Smooth muscle cell (in vitro differentiated cells): Measurements from ENCODE around the gene MEF2D. TPM values are rescaled to one million over a fixed set of nuclear protein-coding genes. Genes with fewer than 3 reads are reported as not detected.

Source experiments
- DNase-seq: peaks from one replicate; lab custom pipeline; 2025; ENCODE audit not compliant: unreplicated experiment; lab: John Stamatoyannopoulos, UW
- H2AFZ ChIP-seq: fragments of 200-600 bp; sonication (generic); 2 replicates; pipeline ENCODE4 v1.6.0; 2016; ENCODE audit warnings: antibody characterized with exemption, low read depth, mild to moderate bottlenecking
- H3F3A ChIP-seq: fragments of 200-600 bp; sonication (generic); 2 replicates; pipeline ENCODE4 v1.6.0; 2017; ENCODE audit warnings: antibody characterized with exemption, low read depth
- H3K27ac ChIP-seq: fragments of 200-600 bp; sonication (generic); 2 replicates; pipeline ENCODE4 v1.5.1; 2016; ENCODE audit warnings: low read depth, mild to moderate bottlenecking
- H3K27me3 ChIP-seq: fragments of 200-600 bp; sonication (generic); 2 replicates; pipeline ENCODE4 v1.6.1; 2016; ENCODE audit warnings: low read depth, mild to moderate bottlenecking
- H3K36me3 ChIP-seq: fragments of 200-600 bp; sonication (generic); 2 replicates; pipeline ENCODE4 v1.5.1; 2016; ENCODE audit warnings: low read depth
- H3K4me1 ChIP-seq: fragments of 200-600 bp; sonication (generic); 2 replicates; pipeline ENCODE4 v1.5.1; 2016; ENCODE audit warnings: low read depth
- H3K4me2 ChIP-seq: fragments of 200-600 bp; sonication (generic); 2 replicates; pipeline ENCODE4 v1.6.0; 2016; ENCODE audit warnings: mild to moderate bottlenecking
- H3K4me3 ChIP-seq: fragments of 200-600 bp; sonication (generic); 2 replicates; pipeline ENCODE4 v1.5.1; 2016; ENCODE audit warnings: mild to moderate bottlenecking
- H3K79me2 ChIP-seq: fragments of 200-600 bp; sonication (generic); 2 replicates; pipeline ENCODE4 v1.6.0; 2016; ENCODE audit warnings: low read depth, mild to moderate bottlenecking
- H3K9ac ChIP-seq: fragments of 200-600 bp; sonication (generic); 2 replicates; pipeline ENCODE4 v1.6.0; 2016; ENCODE audit warnings: low read depth
- H3K9me3 ChIP-seq: fragments of 200-600 bp; sonication (generic); replicated peaks from 2 replicates; pipeline ENCODE4 v1.5.1; 2016; ENCODE audit warnings: low read depth
- H4K20me1 ChIP-seq: fragments of 200-600 bp; sonication (generic); 2 replicates; pipeline ENCODE4 v1.6.0; 2016; ENCODE audit warnings: low read depth
- WGBS: methylation state at CpG from one replicate; pipeline ENCODE4 v1.1.7; 2016; ENCODE audit warnings: low lambda C conversion rate; 5-methylcytosine and 5-hydroxymethylcytosine counted together
- polyA plus RNA-seq: library from polyadenylated mRNA; unstranded; fragments of >200 nt; fragmentation: Nextera tagmentation; extraction: Ambion mirVana; gene quantifications from 2 replicates; pipeline ENCODE4 v1.2.1, GENCODE V29; 2016
- total RNA-seq: library from RNA; depleted of rRNA; stranded (reverse); fragments of >200 nt; gene quantifications from 2 replicates; pipeline ENCODE4 v1.2.3, GENCODE V29; 2014
- TF ChIP-seq, protein P1 (sequence below): fragments of 200-600 bp; sonication (generic); IDR thresholded peaks from 2 replicates; pipeline ENCODE4 v1.5.1; 2017; ENCODE audit warnings: borderline replicate concordance, mild to moderate bottlenecking, antibody characterized with exemption; ENCODE audit not compliant: insufficient read depth, poor library complexity, severe bottlenecking

Gene MEF2D
- total and polyA plus RNA-seq, 2 experiments from 2014 or later, result 23.2 to 45.6 TPM

DNA sequence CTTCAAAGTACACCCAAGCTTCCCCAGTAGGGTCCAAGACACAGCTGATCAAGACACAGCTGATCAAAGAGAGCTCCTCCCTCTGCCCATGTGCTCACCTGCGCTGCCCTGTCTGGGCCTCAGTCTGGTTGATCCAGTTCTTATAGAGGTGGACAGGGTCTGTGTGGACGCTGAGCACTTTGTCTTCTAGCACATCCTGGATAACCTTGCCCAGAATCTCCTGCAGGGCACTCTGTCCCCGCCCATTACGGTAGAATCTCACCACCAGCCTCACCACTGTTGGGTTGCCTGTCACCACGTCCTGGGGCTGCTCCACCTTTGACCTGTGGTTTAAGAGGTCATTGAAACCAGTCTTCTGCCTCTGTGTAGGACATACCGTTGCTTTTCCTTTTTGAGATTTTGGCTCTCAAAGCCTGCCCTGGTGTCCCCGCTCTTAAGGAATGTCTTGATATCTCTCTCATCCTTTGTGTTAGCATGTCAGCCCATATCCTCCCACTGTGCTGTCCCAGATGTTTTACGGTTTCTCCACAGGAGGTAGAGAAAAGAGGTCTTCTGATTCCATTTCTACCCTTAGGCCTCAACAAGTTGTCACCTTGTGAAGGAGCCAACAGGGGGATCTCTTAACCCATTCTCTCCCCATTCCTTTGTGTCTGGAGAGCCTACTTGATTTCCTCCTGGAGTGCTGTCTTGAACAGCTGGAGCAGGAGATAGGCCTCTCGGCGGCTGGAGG is 38.3 kb upstream of the MEF2D start:
- H3K9me3 ChIP-seq, result no peaks in the 10 kb centered on the region
- no peak overlapping the region for H3K4me3 ChIP-seq
- H4K20me1 ChIP-seq, result no peaks in the 10 kb centered on the region
- no peak overlapping the region for H3K4me2 ChIP-seq
- no peaks in the 10 kb centered on the region for H3K4me1 ChIP-seq
- H3K27me3 ChIP-seq, result no peaks in the 10 kb centered on the region
- no peaks in the 10 kb centered on the region for H3F3A ChIP-seq
- 92% methylated on average over 10 of the region's 10 CpGs for WGBS
- no peaks in the 10 kb centered on the region for H3K79me2 ChIP-seq
- TF ChIP-seq, protein P1, sequence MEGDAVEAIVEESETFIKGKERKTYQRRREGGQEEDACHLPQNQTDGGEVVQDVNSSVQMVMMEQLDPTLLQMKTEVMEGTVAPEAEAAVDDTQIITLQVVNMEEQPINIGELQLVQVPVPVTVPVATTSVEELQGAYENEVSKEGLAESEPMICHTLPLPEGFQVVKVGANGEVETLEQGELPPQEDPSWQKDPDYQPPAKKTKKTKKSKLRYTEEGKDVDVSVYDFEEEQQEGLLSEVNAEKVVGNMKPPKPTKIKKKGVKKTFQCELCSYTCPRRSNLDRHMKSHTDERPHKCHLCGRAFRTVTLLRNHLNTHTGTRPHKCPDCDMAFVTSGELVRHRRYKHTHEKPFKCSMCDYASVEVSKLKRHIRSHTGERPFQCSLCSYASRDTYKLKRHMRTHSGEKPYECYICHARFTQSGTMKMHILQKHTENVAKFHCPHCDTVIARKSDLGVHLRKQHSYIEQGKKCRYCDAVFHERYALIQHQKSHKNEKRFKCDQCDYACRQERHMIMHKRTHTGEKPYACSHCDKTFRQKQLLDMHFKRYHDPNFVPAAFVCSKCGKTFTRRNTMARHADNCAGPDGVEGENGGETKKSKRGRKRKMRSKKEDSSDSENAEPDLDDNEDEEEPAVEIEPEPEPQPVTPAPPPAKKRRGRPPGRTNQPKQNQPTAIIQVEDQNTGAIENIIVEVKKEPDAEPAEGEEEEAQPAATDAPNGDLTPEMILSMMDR, result no peak
- no peak overlapping the region for H3K9ac ChIP-seq
- H2AFZ ChIP-seq, result no peak overlapping the region
- no peak for DNase-seq
- H3K36me3 ChIP-seq, result no peaks in the 10 kb centered on the region
- H3K27ac ChIP-seq, result no peak overlapping the region

DNA sequence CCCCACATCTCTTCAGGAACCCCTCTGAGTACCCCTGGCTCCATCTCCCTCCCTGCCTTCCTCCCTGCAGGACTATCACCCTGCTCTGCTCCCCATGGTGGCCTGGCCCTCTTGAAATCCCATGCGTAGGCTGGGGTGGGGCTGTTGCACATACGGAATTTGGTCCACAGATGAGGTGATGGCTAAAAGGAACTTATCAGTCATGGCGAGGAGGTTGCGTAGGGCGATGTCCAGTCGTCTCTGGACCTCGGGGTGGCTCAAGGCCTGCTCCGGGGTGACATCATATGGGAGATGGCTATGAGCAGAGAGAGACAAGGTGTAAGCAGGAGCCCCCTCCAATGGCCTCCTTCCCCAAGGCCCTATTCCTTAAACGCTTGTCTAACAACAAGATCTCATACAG is 36.5 kb upstream of the MEF2D start:
- no peaks in the 10 kb centered on the region for H4K20me1 ChIP-seq
- no peak overlapping the region for H3K4me3 ChIP-seq
- H3K4me2 ChIP-seq, result no peak overlapping the region
- no peak overlapping the region for H3K9ac ChIP-seq
- no peaks in the 10 kb centered on the region for H3K9me3 ChIP-seq
- no peaks in the 10 kb centered on the region for H3K79me2 ChIP-seq
- no peak overlapping the region for H2AFZ ChIP-seq
- H3K4me1 ChIP-seq, result no peaks in the 10 kb centered on the region
- TF ChIP-seq, protein P1, result no peak
- H3F3A ChIP-seq, result no peaks in the 10 kb centered on the region
- no peak overlapping the region for H3K27ac ChIP-seq
- no peaks in the 10 kb centered on the region for H3K27me3 ChIP-seq
- H3K36me3 ChIP-seq, result no peaks in the 10 kb centered on the region
- WGBS, result 93% methylated on average over 9 of the region's 9 CpGs
- no peak for DNase-seq

DNA sequence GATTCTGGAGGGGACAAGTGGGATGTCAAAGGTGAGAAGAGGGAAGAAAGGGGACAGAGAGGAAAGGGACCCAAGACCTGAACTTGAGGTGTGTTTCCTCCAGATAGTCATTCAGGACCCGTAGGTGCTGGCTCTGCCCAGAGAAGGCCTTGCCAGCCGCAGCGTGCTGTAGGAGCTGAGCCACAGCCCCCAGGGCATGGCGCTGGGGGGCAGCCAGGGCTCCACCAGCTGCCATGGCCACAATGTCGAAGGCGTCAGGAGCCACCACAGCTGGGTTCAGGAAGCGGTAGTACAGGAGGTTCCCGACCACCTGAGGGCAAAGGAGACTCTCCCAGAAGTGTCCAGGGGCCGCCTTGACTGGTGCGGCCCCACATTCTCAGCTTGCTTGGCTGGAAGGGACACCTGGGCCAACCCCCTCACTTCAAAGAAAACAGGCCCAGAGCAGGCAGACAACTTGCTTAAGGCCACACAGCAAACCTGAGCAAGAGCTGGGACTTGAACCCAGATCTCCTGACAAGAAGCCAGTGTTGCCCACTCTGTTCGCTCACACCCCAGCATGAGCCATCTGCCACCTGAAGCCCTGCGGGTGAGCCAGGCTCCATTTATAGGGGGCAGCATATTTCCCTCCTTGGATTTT is 34.0 kb upstream of the MEF2D start:
- Histone ChIP-seq H3K27ac (no peak overlapping the region), H3K4me3 (no peak overlapping the region), H4K20me1 (no peaks in the 10 kb centered on the region), H3K79me2 (no peaks in the 10 kb centered on the region), H3K36me3 (no peaks in the 10 kb centered on the region), H2AFZ (no peak overlapping the region), H3K4me2 (no peak overlapping the region), H3K27me3 (no peaks in the 10 kb centered on the region), H3F3A (no peaks in the 10 kb centered on the region), H3K9ac (no peak overlapping the region), H3K4me1 (no peaks in the 10 kb centered on the region), H3K9me3 (no peaks in the 10 kb centered on the region)
- no peak for DNase-seq
- TF ChIP-seq, protein P1, result no peak
- WGBS, result 100% methylated on average over 12 of the region's 12 CpGs
